GM21528 (cell line): ENCODE data around the gene NLRX1.
"Not testable (repeated sequence)": the region's sequence is repeated elsewhere in the genome, so short reads cannot be mapped to it uniquely, and the experiment has no call there.

Experiments used
- ATAC-seq: cut with Tn5 transposase; IDR thresholded peaks from one replicate; pipeline ENCODE4 v1.9.1; 2021; ENCODE audit warnings: mild to moderate bottlenecking, moderate library complexity; ENCODE audit not compliant: unreplicated experiment, low FRiP score

Gene NLRX1

GRCh38 chr11:119205574-119206510, 37.3 kb downstream of the NLRX1 start, which contains the start of gene CBL:
Gene CBL (plus strand): TSS chr11:119206339. CDS start chr11:119206418, 79 bp downstream.
- ATAC-seq, result peak; percentile 83

- ATAC-seq, result peak; percentile 33
Measured at GRCh38 chr11:119206511-119207414, 38.2 kb downstream of the NLRX1 start.

GRCh38 chr11:119207415-119207960, 39.0 kb downstream of the NLRX1 start:
- no peak for ATAC-seq

GRCh38 chr11:119209186-119209585, 40.7 kb downstream of the NLRX1 start:
- no peak for ATAC-seq

GRCh38 chr11:119210050-119210449, 41.5 kb downstream of the NLRX1 start:
- no peak for ATAC-seq

- no peak for ATAC-seq
Measured at GRCh38 chr11:119218141-119218878, 49.8 kb downstream of the NLRX1 start.

- ATAC-seq, result no peak
Measured at GRCh38 chr11:119222308-119222707, 53.8 kb downstream of the NLRX1 start.

- no peak for ATAC-seq
Measured at GRCh38 chr11:119222891-119223290, 54.4 kb downstream of the NLRX1 start.

- ATAC-seq, result no peak
Measured at GRCh38 chr11:119223856-119224255, 55.3 kb downstream of the NLRX1 start.

- not testable (repeated sequence) for ATAC-seq
Measured at GRCh38 chr11:119228535-119229287, 60.2 kb downstream of the NLRX1 start.

- no peak for ATAC-seq
Measured at GRCh38 chr11:119229288-119229672, 60.8 kb downstream of the NLRX1 start.

GRCh38 chr11:119229741-119230140, 61.2 kb downstream of the NLRX1 start:
- no peak for ATAC-seq
